Left ventricle myocardium inferior (tissue), 1 donor: Measurements from ENCODE around the gene MORF4L1. TPM values are rescaled to one million over a fixed set of nuclear protein-coding genes. Genes with fewer than 3 reads are reported as not detected.
"Not testable (repeated sequence)": the region's sequence is repeated elsewhere in the genome, so short reads cannot be mapped to it uniquely, and the experiment has no call there.

Experiments
- DNase-seq: peaks from one replicate; pipeline ENCODE4 v3.0.0-alpha.2; 2020
- H3K27ac ChIP-seq: fragments of 200-600 bp; replicated peaks from 2 replicates; pipeline ENCODE4 v1.8.0; 2021
- H3K27me3 ChIP-seq: fragments of 200-600 bp; 2 replicates; pipeline ENCODE4 v1.8.0; 2021; ENCODE audit warnings: low read depth
- H3K36me3 ChIP-seq: fragments of 200-600 bp; 2 replicates; pipeline ENCODE4 v1.8.0; 2021
- H3K4me1 ChIP-seq: fragments of 200-600 bp; 2 replicates; pipeline ENCODE4 v1.8.0; 2021
- H3K4me3 ChIP-seq: fragments of 200-600 bp; 2 replicates; pipeline ENCODE4 v1.8.0; 2021; ENCODE audit warnings: mild to moderate bottlenecking, moderate library complexity
- H3K9me3 ChIP-seq: fragments of 200-600 bp; replicated peaks from 2 replicates; pipeline ENCODE4 v1.8.0; 2021
- intact Hi-C: fragments of 100-400 bp; cut with micrococcal nuclease; formaldehyde crosslinking; loops from one replicate; pipeline ENCODE4 v1.11.0; 2022
- total RNA-seq: library from RNA; stranded (reverse); fragmentation: NEBNext Ultra II Directional; extraction: Animal tissue kit (Norgen Biotek cat#: 25700); gene quantifications from one replicate; pipeline ENCODE4 v1.2.1, GENCODE V29; 2021
- TF ChIP-seq, protein P1 (sequence below): fragments of 200-600 bp; IDR thresholded peaks from 2 replicates; pipeline ENCODE4 v1.8.0; 2021; ENCODE audit warnings: antibody characterized with exemption, mild to moderate bottlenecking, borderline replicate concordance
- donor health status: DM: no; HTN: yes; CAD: no; lungs with severe emphysema.

The MORF4L1 gene
- total RNA-seq, 1 donor from 2014 or later: 310 TPM

DNA sequence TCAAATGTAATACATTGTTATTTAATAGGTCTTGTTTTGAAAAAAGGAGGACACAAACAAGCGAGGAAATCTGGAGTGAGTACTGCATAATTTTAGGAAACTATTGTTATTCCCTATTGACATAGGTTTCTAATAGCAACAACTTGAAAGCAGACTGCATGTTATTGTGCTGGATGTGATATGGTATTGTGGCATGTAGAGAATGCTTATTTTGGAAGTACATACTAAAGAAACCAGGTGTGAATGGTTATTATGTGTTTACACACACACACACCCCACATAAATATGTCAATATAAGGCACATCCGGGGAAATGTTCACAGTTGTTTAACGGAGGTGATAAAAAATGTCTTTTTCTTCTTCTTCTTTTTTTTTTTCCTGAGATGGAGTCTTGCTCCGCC, 5.9 kb upstream of the MORF4L1 start:
- Histone ChIP-seq H3K4me3 (no peak overlapping the region), H3K27ac (no peak overlapping the region), H3K9me3 (no peaks in the 10 kb centered on the region), H3K4me1 (no peaks in the 10 kb centered on the region), H3K36me3 (no peaks in the 10 kb centered on the region), H3K27me3 (no peaks in the 10 kb centered on the region)
- DNase-seq: no peak
- TF ChIP-seq, protein P1, sequence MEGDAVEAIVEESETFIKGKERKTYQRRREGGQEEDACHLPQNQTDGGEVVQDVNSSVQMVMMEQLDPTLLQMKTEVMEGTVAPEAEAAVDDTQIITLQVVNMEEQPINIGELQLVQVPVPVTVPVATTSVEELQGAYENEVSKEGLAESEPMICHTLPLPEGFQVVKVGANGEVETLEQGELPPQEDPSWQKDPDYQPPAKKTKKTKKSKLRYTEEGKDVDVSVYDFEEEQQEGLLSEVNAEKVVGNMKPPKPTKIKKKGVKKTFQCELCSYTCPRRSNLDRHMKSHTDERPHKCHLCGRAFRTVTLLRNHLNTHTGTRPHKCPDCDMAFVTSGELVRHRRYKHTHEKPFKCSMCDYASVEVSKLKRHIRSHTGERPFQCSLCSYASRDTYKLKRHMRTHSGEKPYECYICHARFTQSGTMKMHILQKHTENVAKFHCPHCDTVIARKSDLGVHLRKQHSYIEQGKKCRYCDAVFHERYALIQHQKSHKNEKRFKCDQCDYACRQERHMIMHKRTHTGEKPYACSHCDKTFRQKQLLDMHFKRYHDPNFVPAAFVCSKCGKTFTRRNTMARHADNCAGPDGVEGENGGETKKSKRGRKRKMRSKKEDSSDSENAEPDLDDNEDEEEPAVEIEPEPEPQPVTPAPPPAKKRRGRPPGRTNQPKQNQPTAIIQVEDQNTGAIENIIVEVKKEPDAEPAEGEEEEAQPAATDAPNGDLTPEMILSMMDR: no peak
- intact Hi-C loops: no loop called here

- intact Hi-C loops: no loop called here
- no peak for DNase-seq
- Histone ChIP-seq H3K4me1 (peaks cover 11% of the 10 kb centered on the region), H3K36me3 (no peaks in the 10 kb centered on the region), H3K27ac (no peak overlapping the region), H3K4me3 (no peak overlapping the region), H3K9me3 (no peaks in the 10 kb centered on the region), H3K27me3 (no peaks in the 10 kb centered on the region)
- TF ChIP-seq, protein P1: no peak
Observed at GRCh38 chr15:78868366-78868765, 4.3 kb upstream of the MORF4L1 start.

GRCh38 chr15:78871483-78872127, 1.1 kb upstream of the MORF4L1 start:
- DNase-seq: not testable (repeated sequence)
- peak overlapping the region; percentile 81 for H3K4me3 ChIP-seq

DNA sequence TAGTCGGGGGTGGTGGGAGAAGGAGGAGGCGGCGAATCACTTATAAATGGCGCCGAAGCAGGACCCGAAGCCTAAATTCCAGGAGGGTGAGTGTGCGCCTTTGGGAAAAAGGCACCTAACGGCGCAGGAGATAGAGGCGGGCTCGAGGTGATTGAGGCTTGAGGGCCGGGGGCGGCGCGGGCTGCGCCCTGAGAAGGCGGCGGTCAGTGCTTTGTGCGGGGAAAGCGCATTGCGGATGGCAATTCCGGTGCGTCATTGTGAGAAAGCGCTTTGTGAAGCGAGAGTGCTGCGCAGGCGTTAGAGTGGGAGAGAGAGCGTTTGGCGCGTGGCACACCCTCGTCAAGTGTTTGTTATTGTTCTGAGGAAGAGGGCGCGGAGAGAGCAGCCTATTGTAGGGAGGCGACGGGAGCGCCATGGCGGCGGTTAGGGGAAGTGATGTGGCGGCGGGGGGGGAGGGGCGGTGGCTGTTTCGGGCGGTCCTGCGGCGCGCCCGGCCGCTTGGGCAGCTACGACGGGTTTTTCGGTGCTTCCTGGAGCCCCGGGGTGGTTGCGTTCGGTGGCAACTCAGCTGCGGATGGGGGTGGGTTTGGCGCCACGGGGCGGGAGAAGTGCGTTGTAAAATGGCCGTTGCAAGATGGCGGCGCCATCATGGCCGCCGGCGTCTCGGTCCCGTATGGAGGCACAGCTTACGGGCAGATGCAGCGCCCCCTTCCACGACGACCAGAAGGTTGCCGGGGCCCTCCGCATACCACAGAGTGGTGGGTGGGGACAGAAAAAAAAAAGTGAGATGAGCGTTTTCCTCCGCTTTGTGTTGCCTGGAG, 492 bp downstream of the MORF4L1 start:
- H3K4me3 ChIP-seq: peak overlapping the region; percentile 81
- peak overlapping the region; percentile 98 for H3K27ac ChIP-seq
- peak; percentile 85 for DNase-seq
- H3K4me1 ChIP-seq: peaks cover 60% of the 10 kb centered on the region
- no peaks in the 10 kb centered on the region for H3K9me3 ChIP-seq
- H3K36me3 ChIP-seq: no peaks in the 10 kb centered on the region
- no peaks in the 10 kb centered on the region for H3K27me3 ChIP-seq
- TF ChIP-seq, protein P1: peak; percentile 61
- intact Hi-C loops: no loop called here

More at GRCh38 chr15:78871483-78872127, 1.1 kb upstream of the MORF4L1 start:
- H3K27me3 ChIP-seq, H3K9me3 ChIP-seq, intact Hi-C loops, H3K36me3 ChIP-seq: not testable (repeated sequence)
- Histone ChIP-seq H3K27ac (peak overlapping the region; percentile 98), H3K4me1 (peaks cover 44% of the 10 kb centered on the region)

DNA sequence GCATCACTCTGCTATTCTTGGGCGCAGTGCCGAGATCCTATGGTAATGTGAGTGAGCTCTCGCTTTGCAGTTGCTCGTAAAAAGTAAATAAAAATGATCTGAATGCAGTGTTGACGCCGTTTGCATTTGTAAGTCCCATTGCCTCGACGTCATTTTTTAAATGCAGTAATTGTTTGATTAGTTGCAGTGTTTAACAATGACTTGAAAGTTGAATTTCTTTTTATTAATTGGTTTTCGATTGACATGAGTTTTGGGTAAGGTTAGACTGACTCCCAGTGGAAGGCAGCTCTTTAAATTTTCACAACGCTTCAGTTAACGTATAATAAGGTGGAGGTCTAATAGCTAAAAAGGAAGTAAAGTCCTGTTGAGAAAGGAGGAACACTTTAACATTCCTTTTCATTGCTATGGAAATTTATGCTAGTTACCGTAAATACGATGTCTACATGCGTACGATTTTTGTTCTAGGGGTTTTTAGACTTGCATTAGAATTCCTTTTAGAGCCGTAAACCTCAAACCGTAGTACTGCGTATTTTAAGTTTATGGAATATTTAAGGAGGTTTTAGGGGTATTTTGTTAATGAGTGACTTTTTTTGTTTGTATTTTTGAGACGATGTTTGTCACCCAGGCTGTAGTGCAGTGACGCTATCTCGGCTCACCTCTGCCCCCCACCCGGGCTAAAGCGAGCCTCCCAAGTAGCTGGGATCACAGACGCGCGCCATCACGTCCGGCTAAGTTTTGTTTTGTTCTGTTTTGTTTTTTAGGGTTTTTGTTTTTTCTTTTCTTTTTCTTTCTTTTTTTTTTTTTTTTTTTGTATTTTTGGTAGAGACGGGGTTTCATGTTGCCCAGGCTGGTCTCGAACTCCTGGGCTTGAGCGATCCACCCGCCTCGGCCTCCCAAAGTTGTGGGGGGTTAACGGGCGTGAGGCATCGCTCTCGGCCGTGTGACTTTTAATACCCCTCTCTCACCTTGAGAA, 1.4 kb downstream of the MORF4L1 start:
- DNase-seq: no peak
- H3K4me1 ChIP-seq: peaks cover 69% of the 10 kb centered on the region
- intact Hi-C loops: no loop called here

More for the DNA sequence above, 1.4 kb downstream of the MORF4L1 start:
- Histone ChIP-seq H3K27me3 (no peaks in the 10 kb centered on the region), H3K4me3 (peak overlapping the region; percentile 81), H3K9me3 (no peaks in the 10 kb centered on the region), H3K27ac (peak overlapping the region; percentile 98), H3K36me3 (no peaks in the 10 kb centered on the region)
- TF ChIP-seq, protein P1: no peak
